HG03354 (cell line): ENCODE data around the gene DCXR.

ENCODE experiments used
- ATAC-seq: cut with Tn5 transposase; IDR thresholded peaks from one replicate; pipeline ENCODE4 v1.9.1; 2021; ENCODE audit warnings: mild to moderate bottlenecking; ENCODE audit not compliant: unreplicated experiment, poor library complexity, severe bottlenecking

Gene DCXR

DNA sequence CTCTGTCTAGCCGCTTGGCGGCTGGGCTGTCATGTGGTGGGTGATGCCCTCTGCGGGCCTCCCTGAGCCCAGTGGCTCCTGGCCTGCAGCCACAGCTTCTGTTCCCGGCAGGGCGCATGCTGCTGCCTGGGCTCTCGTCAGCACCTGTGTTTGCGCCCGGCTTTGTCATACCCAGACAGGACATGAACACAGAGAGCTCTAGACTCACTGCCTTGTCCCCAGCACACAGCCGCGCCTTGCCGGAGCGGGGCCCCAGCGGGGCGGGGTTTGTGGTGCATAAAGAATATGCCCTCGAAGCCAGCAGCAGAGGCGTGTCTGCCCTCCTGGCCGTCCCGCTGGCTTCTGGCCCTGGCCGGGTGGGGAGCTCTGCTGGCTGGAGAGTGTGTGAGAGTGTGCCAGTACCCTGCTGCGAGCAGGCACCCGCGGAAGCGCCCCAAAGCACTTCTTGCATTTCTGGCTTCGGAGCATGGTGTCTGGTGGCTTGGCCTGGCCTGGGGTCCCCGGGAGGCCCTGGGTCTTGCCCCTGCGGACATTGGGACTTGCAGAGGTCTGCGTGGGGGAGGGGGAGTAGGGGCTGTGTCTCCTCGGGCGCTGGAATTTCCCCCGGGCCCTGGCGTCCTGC, 45.7 kb downstream of the DCXR start:
- ATAC-seq = no peak

DNA sequence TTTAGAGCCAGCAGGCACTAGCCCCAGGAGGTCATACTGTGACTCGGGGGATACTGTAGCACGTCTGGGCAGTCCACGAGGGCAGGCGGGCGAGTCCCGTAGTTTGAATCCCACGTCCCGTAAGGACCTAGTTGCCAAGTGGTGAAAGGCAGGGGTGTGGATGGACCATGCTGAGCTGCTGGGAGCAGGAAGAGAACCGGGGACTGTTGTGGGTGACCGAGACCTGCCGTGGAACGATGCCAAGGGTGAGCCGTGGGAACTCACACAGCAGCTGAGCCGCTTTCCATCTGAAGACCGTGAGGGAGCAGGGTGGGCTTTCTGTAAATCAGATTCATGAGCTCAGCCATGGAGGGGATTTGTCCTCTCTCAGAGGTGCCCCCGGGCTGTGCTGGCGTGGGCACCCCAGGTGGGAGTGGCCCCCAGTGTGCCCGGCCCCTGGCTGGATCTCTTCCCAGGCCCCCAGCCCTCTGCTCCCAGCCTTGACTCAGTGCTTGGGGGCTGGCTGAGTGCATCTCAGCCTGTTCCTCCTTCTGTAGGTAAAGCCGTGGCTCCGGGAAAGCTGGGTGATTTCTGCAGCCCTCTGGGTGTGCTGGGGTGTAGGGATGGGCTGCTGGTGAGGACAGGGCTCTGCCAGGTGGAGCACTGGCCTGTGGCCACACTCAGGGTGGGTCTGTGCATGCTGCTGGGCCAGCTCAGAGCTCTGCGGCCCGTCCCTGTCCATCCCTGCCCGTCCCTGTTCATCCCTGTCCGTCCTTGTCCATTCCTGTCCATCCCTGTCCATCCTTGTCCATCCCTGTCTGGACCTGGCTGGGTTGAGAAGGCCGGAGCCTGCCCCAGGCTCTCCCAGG, 46.4 kb downstream of the DCXR start:
- ATAC-seq = no peak

DNA sequence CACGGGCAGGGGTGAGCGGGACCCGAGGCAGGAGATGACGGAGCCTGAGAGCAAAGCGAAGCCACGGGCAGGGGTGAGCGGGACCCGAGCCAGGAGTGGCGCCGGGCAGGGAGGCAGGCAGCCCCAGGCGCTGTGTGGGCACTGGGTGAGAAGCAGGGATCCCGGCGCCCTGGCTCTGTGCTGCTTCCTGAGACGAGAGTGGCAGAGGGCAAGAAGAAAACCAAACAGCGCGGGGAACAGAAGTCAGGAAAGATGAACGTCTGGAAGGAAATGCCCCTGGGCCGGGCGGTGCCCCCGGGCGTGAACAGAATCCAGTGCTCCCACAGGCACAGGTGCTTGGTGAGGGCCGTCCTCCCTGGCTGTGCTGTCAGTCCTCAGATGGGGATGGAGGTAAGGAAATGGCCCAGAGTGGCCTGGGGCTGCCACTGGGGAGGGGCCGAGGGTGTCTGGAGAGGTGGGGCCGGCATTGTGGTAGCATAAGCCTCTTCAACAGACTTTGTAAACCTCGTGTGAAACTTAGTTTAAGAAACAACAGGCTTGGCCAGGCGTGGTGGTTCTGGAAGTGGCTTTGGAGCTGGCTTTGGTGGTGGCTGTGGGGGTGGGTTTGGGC, 50.2 kb downstream of the DCXR start:
- ATAC-seq = no peak

DNA sequence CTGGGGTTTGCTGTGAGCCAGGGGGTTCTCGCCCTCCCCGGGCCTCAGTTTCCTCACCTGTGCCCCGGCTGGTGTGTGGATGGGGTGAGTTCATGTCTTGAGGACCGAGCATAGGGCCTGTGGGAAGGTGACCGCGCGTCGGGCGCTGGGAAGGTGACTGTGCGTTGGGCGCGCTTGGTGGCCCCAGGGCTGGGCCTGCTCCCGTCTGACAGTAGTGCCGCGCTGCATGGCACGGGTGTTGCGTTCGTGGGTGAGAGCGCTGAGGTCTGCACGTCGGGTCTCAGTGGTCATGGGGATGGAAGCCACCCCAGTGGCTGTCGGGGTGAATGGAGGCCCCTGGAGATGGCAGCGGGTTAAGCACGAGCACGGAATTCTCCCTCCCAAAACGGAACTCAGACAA, 50.9 kb downstream of the DCXR start:
- no peak for ATAC-seq
